T47D (cell line): ENCODE data around the gene MASTL.

Experiments used
- DNase-seq, 2 experiments: peaks; one replicate each; pipeline versions ENCODE4 v3.0.0 to v3.0.0-alpha.2; 2011 to 2012; ENCODE audit warnings: low read depth in 1 of 2, low spot score in 1 of 2
- JUND ChIP-seq: IDR thresholded peaks from 2 replicates; pipeline ENCODE4 v1.6.1; 2012; ENCODE audit warnings: low read depth
- in situ Hi-C: cut with HindIII; loops from 2 replicates; pipeline ENCODE4 v1.10.0; 2016; ENCODE audit warnings: low sequenced_read_pairs, low pct_unique_long_range_greater_than_20kb

Gene MASTL

DNA sequence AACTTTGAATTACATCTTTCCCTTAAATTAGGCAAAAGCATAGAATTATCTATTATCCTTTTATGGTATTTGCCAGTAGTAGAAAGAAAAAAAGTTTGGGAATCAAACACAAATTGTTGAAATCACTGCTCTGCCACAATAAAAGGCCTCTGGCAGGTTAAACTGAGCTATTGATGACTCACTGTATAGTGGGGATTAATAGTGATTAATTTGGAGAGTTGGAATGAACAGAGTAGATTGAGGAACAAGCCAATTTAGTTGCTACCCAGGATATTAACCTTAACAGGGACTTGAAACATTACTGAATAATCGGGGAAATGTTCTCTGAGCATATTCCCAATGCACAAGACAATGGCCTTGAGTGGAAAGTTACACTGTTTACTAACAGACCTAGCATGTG is 33.1 kb downstream of the MASTL start:
- no peak for TF ChIP-seq JUND
- in situ Hi-C loops = no loop called here
- no peak for DNase-seq

DNA sequence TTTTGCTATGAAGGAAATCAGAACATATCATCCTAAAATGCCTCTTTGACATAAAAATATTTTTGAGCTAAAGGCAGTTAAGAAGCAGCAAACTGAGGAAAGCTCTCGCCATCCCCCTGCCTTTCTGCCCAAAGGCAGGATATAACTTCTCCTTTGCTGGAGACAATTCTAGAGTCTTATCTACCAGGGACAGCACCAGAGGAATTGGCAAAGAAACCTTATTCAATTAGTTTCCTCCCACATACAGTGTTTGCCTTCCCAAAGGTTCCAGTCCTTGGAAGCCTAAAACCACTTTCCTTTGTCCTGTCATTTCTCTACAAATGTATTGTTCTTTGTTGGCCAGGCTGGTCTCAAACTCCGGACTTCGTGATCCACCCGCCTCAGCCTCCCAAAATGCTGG is 33.7 kb downstream of the MASTL start:
- in situ Hi-C loops = no loop called here
- TF ChIP-seq JUND = no peak
- DNase-seq = no peak

DNA sequence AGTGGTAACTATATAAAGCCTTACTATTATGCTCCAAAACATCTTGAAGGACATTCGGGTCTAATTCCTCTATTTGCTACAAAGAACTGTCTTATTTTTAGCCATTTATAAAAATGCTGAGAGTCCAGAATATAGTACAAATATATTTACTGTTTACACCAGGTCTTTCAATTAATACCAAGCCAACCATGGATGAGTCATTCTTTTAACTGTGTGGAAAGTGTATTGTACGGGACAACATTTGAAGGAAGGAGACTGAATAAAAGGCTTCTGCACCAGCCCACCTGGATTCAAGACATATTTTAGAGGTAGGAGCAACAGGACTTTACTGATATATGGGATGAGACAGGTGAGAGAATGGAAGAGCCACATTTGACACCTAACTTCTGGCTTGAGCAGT is 35.4 kb downstream of the MASTL start:
- in situ Hi-C loops = no loop called here
- DNase-seq = no peak
- TF ChIP-seq JUND = no peak

DNA sequence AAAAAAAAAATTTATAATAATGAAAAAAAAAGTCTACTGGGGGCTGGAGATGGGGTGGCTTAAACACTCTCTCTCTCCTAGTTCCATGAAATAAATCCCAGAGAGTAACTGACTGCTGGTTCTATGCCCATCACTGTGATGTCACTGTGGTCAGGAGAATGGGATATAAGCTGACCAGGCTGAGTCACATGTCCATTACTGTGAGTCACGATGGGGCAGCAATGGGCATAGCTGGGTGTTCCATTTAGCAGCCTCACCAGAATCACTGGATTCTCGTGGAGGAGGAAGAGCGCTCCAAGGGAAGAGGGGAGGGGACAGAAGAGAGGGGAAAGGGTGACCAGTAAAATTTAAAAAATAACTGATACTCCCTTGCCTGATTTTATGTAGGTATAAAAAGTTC is 37.1 kb downstream of the MASTL start:
- no peak for TF ChIP-seq JUND
- in situ Hi-C loops = no loop called here
- peak in 1 of 2 experiments; percentile 24 for DNase-seq

DNA sequence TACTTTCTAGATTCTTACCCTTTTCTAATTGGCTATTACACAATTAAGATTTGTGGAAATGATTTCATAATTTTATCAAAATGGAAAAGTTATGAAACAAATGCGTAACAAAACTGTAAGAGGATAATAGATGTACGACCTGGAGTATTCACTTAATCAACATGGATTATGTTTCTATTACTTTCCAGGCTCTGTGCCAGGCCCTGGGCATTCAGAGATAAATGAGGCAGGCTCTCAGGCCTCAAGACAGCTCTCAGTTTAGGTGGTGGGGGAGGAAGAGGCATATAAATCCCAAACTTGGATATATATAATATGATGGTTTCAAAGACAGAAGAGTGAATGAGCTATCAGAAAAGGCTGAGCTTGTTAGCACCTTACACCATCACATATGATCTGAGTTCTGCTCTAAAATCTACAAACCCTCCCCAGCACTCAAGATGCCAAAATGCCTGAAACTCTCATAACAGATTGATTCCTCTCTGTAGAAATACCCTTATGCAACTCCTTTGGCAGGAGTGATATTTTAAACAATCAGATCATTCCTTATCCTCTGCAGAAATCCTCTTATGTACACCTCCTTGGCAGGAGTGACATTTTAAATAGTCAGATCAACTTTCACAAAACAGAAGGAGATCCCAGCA is 42.9 kb downstream of the MASTL start:
- DNase-seq = no peak
- no peak for TF ChIP-seq JUND
- in situ Hi-C loops = no loop called here

DNA sequence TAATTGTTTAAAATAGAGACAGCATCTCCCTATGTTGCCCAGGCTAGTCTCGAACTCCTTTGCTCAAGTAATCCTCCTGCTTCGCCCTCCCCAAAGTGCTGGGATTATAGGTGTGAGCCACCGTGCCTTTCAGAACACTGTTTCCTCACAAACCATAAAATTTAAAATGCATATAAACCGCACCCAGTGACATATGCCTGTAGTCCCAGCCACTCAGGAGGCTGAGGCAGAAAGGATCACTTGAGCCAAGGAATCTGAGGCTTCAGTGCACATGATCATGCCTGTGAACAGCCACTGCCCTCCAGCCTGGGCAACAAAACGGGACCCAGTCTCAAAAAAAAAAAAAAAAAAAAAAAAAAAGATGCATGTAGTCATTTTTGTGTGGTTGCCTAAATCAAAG is 48.7 kb downstream of the MASTL start:
- DNase-seq = no peak
- in situ Hi-C loops = no loop called here
- no peak for TF ChIP-seq JUND

DNA sequence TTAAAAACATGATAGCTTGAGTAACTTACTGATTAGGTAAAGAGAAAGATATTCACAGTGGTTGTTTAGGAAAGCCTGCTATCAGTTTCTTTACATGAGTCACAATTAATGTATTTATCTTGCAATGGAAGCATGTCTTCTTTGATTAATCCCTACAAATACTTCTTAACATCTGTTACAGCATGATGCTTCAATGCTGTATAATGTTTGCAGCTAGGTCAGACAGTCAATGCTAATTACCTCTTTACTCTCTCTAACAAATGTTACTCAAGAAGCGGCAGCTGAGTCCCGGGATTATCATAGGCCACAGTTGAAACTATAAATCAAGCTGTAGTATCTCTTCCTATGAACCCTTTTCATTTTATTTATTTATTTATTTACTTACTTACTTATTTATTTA is 52.2 kb downstream of the MASTL start:
- DNase-seq = no peak
- in situ Hi-C loops = no loop called here

DNA sequence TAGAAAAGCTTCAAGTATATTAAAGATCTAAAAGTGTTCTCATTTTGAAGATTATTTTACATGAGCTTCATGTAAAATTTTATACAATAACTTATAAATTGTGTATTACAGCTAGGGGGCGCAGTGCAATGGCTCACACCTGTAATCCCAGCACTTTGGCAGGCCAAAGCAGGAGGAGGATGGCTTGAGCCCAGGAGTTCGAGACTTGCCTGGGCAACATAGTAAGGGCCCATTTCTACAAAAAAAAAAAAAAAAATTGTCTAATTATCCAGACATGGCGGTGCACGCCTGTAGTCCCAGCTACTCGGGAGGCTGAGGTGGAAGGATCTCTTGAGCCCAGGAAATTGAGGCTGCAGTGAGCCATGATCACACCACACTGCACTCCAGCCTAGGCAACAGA is 68.8 kb downstream of the MASTL start:
- TF ChIP-seq JUND = no peak
- in situ Hi-C loops = no loop called here
- peak in 1 of 2 experiments; percentile 58 for DNase-seq

More for the DNA sequence above, 52.2 kb downstream of the MASTL start:
- no peak for TF ChIP-seq JUND

DNA sequence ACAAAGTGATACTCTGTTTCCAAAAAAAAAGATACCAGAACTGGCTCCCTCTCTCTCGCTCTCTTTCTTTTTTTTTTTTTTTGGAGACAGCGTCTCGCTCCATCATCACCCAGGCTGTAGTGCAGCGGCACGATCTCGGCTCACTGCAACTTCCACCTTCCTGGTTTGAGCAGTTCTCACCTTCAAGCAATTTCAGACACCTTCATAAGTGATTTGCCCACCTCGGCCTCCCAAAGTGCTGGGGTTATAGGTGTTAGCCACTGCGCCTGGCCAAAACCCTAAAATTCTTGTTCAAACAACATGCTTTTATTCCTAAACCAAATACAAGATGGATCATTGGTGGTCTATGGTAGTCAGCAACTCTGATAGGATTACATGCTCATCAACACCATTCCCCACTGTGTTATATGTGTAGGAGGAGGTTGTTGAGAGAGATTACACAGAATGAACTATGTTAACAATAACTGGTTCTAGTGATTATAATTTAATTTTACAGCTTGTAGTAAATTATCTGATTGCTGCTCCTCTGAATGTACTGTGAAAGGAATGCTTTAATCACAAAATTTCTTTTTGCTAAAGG is 69.9 kb downstream of the MASTL start:
- in situ Hi-C loops = no loop called here
- no peak for DNase-seq
- no peak for TF ChIP-seq JUND

DNA sequence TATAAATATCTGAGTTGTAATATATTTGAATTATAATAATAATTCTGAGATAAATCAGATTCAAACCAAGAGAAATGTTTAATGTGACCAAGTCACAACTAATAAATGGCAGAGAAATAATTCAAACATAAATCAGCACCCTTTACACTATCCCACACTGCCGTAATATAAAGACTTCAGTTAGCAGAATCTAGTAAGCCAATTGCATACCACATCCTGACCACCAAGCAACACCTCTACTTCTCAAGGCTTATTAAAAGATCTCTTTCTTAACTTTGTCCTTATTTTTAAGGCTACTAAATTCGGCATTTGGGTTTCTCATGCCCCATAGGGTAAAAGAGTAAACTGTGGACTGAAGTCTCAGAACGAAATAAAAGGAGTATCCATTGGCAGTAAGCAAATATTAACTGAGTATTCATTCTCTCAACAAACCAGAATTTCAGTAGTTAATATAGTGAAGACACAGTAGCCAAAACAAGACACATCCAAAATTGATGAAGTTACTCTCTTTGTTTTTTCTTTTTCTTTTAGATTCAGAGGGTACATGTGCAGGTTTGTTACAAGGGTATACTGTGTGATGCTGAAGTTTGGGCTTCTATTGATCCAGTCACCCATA is 70.6 kb downstream of the MASTL start:
- in situ Hi-C loops = no loop called here
- TF ChIP-seq JUND = no peak
- no peak for DNase-seq

DNA sequence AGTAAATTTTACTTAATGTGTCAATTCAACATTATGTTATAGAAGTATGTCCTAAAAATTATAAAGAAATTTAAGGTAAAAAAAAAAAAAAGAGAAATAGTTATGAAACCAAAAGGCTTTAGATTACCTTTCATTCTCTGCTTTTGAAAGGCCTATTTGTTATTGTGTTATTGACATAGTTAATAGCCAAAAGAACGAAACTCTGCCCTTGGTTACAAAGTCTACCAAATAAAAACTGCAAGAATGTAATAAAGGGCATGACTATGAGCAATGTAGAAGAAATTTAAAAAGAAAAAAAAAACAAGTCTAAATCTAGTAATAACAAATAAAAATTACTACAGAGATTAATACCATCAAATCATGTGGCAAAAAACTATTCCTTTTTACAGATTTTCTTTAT is 74.9 kb downstream of the MASTL start:
- in situ Hi-C loops = no loop called here
- no peak for DNase-seq
- no peak for TF ChIP-seq JUND

DNA sequence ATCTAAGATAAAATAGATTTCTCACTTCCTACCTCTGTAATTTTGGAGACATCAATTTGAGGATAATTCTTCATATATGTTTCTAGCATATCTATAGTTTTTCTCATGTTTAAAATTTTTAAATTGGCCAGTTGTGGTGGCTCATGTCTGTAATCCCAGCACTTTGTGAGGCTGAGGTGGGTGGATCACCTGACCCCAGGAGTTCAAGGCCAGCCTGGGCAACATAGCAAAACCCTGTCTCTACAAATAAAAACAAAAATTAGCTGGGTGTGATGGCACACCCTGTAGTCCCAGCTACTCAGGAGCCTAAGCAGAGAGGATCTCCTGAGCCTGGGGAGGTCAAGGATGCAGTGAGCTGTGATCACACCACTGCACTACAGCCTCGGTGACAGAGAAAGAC is 80.6 kb downstream of the MASTL start:
- DNase-seq = no peak
- in situ Hi-C loops = no loop called here
- no peak for TF ChIP-seq JUND
